ENCODE results near the gene LATS2.

DNA sequence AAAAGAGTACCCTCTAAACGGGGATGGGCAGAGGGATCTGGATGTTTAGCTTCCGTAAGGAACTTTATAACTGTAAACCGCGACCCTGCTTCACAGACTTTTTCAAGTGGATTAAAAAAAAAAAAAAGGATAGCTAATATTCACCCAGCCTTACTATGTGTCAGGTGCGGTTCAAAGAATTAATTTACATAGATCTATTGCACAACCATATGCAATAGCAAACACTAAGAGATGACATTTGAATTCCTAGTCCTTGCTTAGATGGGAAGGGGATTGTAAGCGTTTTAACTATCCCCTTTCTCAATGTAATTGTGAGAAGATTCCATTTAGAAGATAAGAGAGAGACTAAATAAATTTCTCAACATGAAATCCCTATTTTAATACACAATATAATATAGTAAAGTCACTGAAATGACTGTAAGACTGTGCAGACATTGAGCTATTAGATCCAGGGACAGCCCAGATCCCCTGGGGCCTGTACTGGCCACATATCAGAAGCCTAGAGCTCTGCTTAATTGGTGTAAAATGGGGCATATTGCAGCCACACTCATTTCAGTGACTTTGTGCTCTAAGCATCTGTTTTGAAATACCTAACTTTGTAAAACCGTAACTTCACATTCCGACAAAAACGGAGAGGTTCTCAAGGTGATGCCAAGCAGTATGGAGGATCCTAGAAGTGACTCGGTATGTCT lies 13.6 kb downstream of the LATS2 start:
- TF ChIP-seq, protein P1, sequence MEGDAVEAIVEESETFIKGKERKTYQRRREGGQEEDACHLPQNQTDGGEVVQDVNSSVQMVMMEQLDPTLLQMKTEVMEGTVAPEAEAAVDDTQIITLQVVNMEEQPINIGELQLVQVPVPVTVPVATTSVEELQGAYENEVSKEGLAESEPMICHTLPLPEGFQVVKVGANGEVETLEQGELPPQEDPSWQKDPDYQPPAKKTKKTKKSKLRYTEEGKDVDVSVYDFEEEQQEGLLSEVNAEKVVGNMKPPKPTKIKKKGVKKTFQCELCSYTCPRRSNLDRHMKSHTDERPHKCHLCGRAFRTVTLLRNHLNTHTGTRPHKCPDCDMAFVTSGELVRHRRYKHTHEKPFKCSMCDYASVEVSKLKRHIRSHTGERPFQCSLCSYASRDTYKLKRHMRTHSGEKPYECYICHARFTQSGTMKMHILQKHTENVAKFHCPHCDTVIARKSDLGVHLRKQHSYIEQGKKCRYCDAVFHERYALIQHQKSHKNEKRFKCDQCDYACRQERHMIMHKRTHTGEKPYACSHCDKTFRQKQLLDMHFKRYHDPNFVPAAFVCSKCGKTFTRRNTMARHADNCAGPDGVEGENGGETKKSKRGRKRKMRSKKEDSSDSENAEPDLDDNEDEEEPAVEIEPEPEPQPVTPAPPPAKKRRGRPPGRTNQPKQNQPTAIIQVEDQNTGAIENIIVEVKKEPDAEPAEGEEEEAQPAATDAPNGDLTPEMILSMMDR (IDR thresholded peaks at IDR 0.05) = no peak
- no peak for TF ChIP-seq POLR2A (IDR thresholded peaks at IDR 0.05)

Data from uterus (tissue), 2 donors.